ENCODE measurements around the gene RREB1.

DNA sequence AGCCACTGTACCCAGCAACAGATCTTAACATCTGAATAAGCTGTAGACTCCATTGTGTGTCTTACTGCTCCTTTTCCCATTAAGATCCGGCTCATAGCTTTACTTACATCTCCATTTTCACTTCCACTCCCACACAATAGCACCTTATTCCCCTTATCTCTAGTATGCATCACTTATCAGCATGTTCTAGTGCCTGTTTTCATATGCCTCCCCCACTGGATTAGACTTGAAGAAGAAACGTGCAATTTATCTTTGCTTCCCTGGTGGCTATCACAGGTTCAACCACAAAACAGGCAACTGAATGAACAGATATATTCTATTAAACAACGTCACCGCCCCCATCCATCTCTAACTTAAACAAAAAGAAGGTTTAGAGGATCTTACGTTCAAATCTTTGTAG lies 193.2 kb downstream of the RREB1 start:
- no peak for TF ChIP-seq CTCF (IDR thresholded peaks at IDR 0.05; ENCODE audit: low read depth, low read length, poor library complexity, severe bottlenecking)
- no peak for TF ChIP-seq EZH2phosphoT487 (IDR thresholded peaks at IDR 0.05; ENCODE audit: borderline replicate concordance, low read length)
